HK-2 (cell line): ENCODE measurements around the gene ACOX1.
"Not testable (repeated sequence)": the region's sequence is repeated elsewhere in the genome, so short reads cannot be mapped to it uniquely, and the experiment has no call there.

Source experiments
- DNase-seq: peaks from one replicate; pipeline ENCODE4 v3.0.0-alpha.2; 2018; ENCODE audit not compliant: unreplicated experiment

The ACOX1 gene

DNA sequence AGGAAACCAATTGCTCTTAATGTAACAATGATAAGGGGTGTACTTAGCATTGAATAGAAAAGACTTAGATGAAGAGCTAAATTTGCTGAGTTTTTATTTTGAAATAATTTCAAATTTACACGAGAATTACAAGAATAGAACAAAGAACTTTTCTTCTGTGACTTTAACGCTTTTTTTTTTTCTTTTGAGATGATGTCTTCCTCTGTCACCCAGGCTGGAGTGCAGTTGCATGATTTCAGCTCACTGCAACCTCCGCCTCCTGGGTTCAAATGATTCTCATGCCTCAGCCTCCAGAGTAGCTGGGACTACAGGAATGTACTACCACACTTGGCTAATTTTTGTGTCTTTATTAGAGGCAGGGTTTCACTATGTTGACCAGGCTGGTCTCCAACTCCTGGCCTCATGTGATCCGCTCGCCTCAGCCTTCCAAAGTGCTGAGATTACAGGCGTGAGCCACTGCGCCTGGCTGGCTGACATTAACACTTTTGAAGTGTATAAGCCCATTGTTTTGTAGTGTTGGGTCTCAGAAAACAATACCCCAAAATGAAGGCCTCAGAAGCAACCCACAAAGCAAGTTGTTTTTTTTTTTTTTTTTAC is 2.2 kb upstream of the ACOX1 start:
- DNase-seq = no peak

DNA sequence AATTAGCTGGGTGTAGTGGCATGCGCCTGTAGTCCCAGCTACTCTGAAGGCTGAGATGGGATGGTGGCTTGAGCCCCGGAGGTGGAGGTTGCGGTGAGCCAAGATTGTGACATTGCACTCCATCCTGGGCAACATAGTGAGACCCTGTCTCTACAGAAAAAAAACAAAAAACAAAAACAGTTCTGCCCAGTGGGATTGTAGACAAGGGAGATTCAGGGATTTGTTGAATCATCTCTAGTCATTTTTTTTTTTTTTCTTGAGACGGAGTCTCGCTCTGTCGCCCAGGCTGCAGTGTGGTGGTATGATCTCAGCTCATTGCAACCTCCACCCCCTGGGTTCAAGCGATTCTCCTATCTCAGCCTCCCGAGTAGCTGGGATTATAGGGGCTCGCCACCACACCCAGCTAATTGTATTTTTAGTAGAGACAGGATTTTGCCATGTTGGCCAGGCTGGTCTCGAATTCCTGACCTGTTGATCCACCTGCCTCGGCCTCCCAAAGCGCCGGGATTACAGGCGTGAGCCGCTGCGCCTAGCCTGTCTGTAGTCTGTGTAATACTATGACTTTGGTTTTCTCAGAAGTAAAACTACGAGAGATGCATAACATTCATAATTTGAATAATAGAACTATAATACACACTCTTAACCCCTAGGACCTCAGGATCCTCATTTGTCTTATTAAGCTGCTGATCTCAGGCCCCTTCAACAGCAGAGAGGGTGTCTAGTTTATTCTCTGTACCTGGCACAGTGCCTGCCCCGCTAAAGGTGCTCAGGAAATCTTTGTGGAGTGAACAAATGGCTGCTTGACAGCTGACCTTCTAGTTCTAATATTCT is 1.4 kb upstream of the ACOX1 start:
- peak; percentile 38 for DNase-seq

DNA sequence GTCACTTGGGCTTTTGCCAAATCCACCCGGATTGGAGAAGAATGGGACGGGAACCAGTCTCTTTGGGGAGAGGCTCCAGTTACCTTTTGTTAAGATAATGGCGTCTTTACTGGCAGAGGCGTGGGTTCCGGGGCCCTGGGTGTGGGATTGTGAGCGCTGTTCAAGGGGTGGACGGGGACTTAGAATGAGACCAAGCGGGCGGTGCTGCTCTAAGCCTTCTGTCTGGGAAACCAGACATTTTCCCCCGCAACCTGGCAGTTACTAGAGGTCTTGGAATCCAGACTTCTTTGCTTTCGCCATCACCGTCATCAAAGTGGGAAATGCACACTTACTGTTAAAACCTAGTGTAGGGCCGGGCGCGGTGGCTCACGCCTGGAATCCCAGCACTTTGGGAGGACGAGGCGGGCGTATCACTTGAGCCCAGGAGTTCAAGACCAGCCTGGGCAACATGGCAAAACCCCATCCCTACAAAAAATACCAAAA is 780 bp upstream of the ACOX1 start:
- no peak for DNase-seq

DNA sequence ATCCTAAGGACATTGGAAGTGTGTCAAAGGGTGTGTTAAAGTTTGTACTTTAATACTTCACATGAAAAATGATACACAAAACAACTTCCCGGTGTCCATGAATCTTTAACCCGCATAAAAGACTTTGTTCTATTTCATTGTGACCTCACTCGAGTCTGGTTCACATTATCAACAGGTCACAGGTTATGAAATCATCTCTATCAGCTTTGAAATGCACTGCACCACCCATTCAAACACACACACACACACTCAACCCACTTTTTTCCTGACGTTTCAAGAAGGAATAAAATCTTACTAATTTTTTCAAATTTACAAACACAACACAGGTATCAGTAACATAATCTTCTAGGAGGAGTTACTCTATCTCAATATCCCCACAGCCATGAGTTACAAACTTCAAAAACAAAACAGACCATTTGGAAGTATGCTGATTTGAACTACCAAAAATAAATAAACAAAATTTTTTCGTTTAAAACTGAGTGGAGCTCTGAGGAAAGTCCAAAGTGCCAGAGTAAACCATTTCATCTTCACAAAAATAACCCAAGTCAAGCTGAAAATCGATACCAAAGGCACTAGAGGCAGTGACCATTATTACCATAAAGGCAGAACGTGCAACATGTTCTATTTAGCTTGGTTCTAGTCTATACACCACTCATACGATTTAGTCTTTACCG is 2.7 kb downstream of the ACOX1 start:
- no peak for DNase-seq

- no peak for DNase-seq
Measured at GRCh38 chr17:75975757-75976174, 3.2 kb downstream of the ACOX1 start.

- not testable (repeated sequence) for DNase-seq
Measured at GRCh38 chr17:75975187-75975586, 3.8 kb downstream of the ACOX1 start.

GRCh38 chr17:75970626-75971025 is 8.3 kb downstream of the ACOX1 start:
- no peak for DNase-seq

DNA sequence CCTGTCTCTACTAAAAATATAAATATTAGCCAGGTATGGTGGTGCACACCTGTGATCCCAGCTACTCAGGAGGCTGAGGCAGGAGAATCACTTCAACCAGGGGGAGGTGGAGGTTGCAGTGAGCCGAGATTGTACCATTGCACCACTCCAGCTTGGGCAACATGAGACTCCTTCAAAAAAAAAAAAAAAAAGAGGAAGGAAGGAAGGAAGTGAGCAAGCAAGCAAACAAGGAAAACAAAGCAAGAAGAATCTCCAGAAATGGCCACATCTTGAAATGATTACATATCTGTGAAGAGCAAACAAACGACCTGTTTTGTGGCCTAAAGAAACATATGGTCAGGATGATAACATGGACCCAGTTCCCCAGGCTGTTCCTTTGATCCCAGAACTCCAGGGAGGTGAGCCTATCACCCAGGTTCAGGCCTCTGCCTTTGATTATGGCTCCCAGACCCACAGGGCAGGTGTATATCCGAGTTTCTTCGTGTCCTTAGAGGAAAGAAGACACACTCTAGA is 8.9 kb downstream of the ACOX1 start:
- no peak for DNase-seq

DNA sequence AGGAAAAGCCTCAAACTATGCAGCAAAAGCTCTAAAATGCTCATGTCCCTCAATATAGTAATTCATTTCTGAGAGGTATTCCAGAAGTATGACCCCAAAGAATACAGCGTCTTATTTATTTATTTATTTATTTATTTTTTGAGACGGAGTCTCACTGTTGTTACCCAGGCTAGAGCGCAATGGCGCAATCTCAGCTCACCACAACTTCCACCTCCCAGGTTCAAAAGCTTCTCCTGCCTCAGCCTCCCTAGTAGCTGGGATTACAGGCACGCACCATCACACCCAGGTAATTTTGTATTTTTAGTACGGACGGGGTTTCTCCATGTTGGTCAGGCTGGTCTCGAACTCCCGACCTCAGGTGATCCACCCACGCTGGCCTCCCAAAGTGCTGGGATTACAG is 9.9 kb downstream of the ACOX1 start:
- DNase-seq = not testable (repeated sequence)

DNA sequence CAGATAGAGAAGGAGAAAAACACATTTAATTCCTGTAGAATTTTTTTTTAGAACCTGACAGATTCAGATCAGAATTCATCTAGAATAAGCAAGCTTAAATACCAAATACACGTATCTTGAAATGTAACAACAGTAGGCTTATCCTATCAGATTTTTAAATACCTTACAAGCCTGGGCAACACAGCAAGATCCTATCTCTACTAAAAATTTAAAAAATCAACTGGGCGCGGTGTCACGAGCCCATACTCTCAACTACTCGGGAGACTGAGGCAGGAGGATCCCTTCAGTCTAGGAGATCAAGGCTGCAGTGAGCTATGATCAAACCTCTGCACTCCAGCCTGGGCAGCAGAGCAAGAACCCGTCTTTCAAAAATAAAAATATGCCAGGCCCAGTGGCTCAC is 13.5 kb downstream of the ACOX1 start:
- no peak for DNase-seq

- DNase-seq = no peak
Measured at GRCh38 chr17:75959839-75960511, 19.0 kb downstream of the ACOX1 start.

DNA sequence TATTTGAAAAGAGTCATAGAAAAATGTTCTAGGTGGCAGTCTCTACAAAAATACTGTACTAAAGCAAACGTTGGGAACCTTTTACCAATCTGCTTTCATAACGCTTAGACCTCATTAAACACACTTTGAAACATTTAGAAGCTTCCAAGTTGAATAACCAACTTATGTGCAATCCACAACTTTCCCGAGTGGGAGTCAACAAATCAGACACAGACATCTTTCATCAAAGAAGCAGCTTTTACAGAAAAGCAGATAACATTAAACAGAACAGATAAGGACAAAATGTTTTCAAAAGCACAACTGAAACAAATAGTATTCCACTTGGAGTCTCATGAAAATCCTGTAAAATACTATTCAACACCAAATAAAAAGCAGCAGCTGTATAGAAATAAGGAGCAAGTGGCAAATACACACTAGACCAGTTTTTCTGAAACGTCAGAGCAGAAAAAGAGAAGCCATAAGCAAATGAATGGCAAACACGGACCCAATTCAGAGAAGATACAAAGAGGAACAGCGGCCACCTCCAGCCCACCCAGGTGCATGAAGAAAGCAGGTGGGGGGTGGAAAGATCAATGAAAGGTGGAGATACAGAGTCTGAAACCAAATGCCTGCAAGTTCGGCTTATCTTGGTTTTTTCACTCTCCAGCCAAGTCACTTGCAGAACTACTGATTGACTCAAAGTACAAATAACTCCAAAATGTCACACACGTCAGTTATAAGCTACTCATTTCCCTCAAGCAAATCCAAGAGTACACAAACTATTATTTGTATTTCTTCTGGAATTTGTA is 19.7 kb downstream of the ACOX1 start:
- no peak for DNase-seq

- DNase-seq = no peak
Measured at GRCh38 chr17:75950855-75951554, 28.0 kb downstream of the ACOX1 start.

DNA sequence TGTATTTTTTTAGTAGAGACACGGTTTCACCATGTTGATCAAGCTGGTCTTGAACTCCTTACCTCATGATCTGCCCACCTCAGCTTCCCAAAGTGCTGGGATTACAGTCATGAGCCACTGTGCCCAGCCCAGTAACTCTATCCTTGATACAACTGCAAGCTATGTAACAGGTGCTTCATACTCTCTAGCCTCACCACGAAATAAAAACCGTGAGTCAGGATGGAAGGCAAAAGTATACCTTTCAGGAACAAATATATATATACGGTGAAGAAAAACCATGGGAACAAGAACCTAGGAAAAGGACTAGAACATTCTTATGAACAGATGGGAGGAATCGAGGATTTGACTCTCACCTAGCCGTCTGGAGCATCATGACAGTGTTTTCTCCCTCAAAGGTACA is 28.5 kb downstream of the ACOX1 start:
- no peak for DNase-seq

DNA sequence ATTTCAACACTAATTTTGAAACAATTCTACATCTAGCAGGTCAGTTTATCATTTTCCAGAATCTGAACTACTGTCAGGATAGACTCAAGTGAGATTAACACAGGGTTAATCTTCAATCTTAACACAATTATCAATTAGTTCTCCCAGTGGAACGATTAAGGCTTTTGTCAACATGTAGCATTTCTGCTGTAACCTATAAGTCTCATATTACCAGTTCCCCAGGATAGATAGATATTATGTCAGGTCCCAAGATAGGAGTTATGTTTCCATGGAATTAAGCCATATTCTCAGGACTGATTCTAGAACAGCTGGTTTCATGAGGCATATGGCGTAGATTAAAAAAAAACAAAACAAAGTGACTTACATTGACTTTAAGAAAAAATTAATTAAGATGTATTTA is 33.8 kb downstream of the ACOX1 start:
- no peak for DNase-seq

DNA sequence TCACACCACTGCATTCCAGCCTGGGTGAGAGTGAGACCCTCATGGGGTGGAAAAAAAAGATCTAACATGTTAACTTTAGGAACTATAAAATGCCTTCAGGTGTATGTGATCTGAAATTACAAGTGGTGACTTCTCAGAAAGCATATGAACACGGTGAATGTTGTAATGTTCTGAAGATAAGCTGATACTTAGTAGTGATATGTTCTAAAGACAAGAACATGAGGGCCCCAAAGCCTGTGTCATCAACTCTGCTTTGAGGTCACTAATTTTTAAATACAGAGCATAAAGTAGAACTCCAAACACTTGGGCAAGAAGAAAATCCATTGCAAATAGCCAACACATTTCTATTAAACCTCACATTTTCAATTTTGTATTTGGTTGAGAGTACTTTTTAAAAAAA is 35.5 kb downstream of the ACOX1 start:
- no peak for DNase-seq

DNA sequence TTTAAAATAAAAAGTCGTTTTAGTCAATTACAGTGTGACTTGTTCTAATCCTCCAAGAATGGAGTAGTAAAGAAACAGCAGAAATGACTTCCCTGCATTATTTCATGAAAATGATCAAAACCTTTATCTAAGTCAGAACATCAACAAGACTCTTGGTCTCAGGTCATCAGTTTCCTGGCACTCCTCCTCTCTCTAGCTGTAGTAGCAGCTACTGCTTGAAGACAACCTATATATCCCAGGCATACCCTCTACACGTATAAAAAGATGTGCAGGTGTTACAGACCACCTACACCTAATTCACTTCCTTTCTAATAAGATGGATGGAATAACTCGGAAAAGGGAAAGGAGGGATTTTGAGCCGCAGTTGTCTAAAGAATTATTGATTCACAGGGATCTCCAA is 36.5 kb downstream of the ACOX1 start:
- no peak for DNase-seq

DNA sequence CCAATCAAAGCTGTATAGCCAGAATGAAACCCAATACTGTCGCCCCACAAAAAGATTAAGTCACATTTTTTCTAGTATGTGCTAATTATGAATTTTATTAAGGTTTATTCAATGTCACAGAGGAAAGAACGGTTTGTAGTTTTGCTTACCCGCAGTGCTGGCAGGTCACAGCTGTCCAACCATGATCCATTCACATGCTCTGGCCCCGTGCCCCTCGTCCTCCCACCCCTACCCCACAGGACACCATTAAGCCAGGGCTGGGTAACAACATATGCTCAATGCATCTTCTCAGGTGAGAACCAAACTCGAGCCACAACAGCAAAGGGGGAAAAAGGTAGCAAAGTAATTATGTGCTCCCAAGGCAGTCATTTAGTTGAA is 37.5 kb downstream of the ACOX1 start:
- no peak for DNase-seq

DNA sequence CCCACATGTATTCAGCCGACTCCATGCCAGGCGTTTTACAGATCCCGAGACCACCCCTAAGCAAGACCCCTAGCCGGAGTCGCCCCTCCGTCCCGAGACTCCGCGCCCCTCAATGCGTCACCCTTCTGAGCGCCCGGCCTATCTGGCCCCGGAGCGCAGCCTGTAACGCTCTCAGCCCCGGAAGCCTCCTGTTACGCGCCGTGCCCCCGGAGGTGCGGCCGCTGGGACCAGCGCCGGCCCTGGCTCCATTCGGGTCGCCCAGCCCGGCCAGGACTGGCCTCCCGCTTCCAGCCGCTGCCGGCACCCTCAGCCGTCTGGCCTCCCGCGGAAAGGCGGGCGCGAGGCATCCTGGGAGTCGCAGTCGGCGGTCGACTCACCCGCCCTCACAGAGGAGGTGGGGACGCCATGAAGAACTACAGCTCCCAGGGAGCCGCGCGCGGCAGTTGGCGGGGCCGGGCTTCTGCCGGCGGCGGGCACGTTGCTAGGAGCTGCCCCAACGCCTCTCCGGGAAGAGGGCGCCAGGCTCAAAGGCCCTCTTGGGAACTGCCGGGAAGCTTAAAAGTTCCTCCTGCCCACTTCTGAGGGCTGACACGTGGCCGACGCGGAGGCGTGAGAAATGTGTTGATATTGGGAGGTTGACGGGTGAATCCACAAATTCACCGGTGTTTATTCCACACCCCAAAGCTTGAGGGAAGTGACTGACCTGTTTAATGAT is 38.1 kb downstream of the ACOX1 start, which contains the start of gene FBF1:
TSS of gene FBF1 (minus strand) at position 316 of the 715 bp plus-strand sequence. CDS start 2,893 bp downstream, outside the sequence.
- peak; percentile 97 for DNase-seq

DNA sequence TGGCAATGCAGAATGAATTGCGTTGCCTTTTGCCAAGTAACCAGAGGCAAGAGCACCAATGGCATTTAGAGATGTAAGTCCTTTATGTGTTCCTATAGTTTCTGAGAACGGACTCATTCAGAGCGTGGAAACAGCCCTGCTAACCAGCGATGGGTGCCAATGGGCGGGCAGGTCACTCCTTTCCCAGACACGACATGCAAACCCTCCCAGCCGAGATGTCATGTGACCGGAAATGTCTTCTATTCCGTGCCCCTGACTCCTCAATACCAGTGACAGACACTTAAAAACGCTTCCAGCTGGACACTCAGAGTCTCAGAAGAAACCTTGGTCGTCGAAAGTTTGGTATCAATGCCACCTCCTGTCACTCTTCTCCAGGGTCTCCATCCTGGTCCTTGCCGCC is 41.3 kb downstream of the ACOX1 start:
- DNase-seq = no peak
